ENCODE data around the gene TMEM201. TPM values are rescaled to one million over a fixed set of nuclear protein-coding genes. Genes with fewer than 3 reads are reported as not detected.

The TMEM201 gene
- total and polyA plus RNA-seq, 2 donors (not counting 3 experiments of a cell fraction or from before 2014, with no cell fraction given) = 8.3 to 24.8 TPM

DNA sequence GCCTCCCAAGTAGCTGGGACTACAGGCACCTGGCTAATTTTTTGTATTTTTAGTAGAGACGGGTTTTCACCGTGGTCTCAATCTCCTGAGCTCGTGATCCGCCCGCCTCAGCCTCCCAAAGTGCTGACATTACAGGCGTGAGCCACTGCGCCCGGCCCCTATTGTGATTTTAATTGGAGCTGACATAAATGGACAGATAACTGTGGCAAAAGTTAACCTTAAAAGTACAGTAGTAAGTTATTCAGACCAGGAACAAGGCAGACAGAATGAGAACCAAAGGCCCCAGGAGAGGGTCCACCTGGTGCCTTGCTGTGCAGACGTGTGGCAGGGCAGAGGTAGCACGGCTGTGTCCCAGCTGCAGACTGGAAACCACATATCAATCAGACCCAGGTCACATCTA lies 11.0 kb downstream of the TMEM201 start:
- no peaks in the 10 kb centered on the region for H3K9me3 ChIP-seq (replicated peaks; ENCODE audit: control insufficient read depth, insufficient read depth, low read length)
- no TSS peak for BruUV-seq (replicated peaks)
- no peak overlapping the region for H3K4me2 ChIP-seq (ENCODE audit: insufficient read depth, low read length)
- H4K20me1 ChIP-seq (replicated peaks; ENCODE audit: control insufficient read depth, extremely low read depth, insufficient read depth, low read length) = no peaks in the 10 kb centered on the region
- no peaks in the 10 kb centered on the region for H3K27me3 ChIP-seq (ENCODE audit: control insufficient read depth in 2 of 2, insufficient read depth in 2 of 2, low read length in 2 of 2)
- no peak overlapping the region for H2AFZ ChIP-seq (ENCODE audit: low read depth, low read length)
- H3K4me1 ChIP-seq (ENCODE audit: control insufficient read depth, extremely low read depth, insufficient read depth, low read length) = no peaks in the 10 kb centered on the region
- ChIA-PET POLR2A (no interaction called here), CTCF (no interaction called here)
- TF ChIP-seq CTCF (IDR thresholded peaks at IDR 0.05; ENCODE audit: extremely low read depth in 1 of 2, insufficient read depth in 1 of 2, low read depth in 1 of 2, low read length in 2 of 2) = no peak
- TF ChIP-seq EZH2 (IDR thresholded peaks at IDR 0.05; ENCODE audit: borderline replicate concordance, low read depth, low read length, severe bottlenecking) = no peak
- no peak for TF ChIP-seq FOS (IDR thresholded peaks at IDR 0.05; ENCODE audit: borderline replicate concordance, insufficient read depth, low read length)
- no peak for TF ChIP-seq MYC (IDR thresholded peaks at IDR 0.05; ENCODE audit: low read depth, low read length)
- no peak for TF ChIP-seq POLR2A (IDR thresholded peaks at IDR 0.05; ENCODE audit: low read depth, low read length)
- no peak for TF ChIP-seq GATA2 (IDR thresholded peaks at IDR 0.05; ENCODE audit: insufficient read depth, insufficient read length, low read depth, low read length)
- TF ChIP-seq JUN (IDR thresholded peaks at IDR 0.05; ENCODE audit: borderline replicate concordance, insufficient read depth, insufficient read length, low read depth) = no peak
- no peak for TF ChIP-seq POLR2AphosphoS5 (IDR thresholded peaks at IDR 0.05; ENCODE audit: insufficient read depth, low read depth, low read length)
- TF ChIP-seq MAX (IDR thresholded peaks at IDR 0.05; ENCODE audit: insufficient read depth, insufficient read length) = no peak
- dilution Hi-C loops (cut with MboI; ENCODE audit: extremely low pct_ligation_motif_present, low sequenced_read_pairs) (no loop called here), intact Hi-C loops (cut with micrococcal nuclease) (no loop called here)
- FAIRE-seq = no peak
- H3K36me3 ChIP-seq (ENCODE audit: control insufficient read depth in 2 of 2, extremely low read depth in 1 of 2, insufficient read depth in 2 of 2, low read length in 2 of 2) = peaks cover 0 to 33% of the 10 kb centered on the region in 2 experiments
- H3K9ac ChIP-seq (replicated peaks; ENCODE audit: extremely low read depth, insufficient read depth, low read length) = no peak overlapping the region
- no peaks in the 10 kb centered on the region for H3K9me1 ChIP-seq (replicated peaks; ENCODE audit: control insufficient read depth, extremely low read depth, insufficient read depth, low read length)
- no peak overlapping the region for H3K27ac ChIP-seq (ENCODE audit: insufficient read depth, low read depth, low read length)
- no peak overlapping the region for H3K4me3 ChIP-seq (replicated peaks in 1 of 3; ENCODE audit: insufficient read depth in 1 of 3, low read depth in 1 of 3, low read length in 3 of 3)
- H3K79me2 ChIP-seq (ENCODE audit: control insufficient read depth, insufficient read depth, low read length) = peaks cover 12% of the 10 kb centered on the region
- no peak for DNase-seq (ENCODE audit: low read depth, low spot score)
